ENCODE measurements around the gene LIG3. TPM values are rescaled to one million over a fixed set of nuclear protein-coding genes. Genes with fewer than 3 reads are reported as not detected.

LIG3 gene
- total and polyA plus RNA-seq, 2 of the 13 experiments (the other 11 are each of a cell fraction or from before 2014, with no cell fraction given), result 34.4 to 36.2 TPM

- TF ChIP-seq, protein P1, sequence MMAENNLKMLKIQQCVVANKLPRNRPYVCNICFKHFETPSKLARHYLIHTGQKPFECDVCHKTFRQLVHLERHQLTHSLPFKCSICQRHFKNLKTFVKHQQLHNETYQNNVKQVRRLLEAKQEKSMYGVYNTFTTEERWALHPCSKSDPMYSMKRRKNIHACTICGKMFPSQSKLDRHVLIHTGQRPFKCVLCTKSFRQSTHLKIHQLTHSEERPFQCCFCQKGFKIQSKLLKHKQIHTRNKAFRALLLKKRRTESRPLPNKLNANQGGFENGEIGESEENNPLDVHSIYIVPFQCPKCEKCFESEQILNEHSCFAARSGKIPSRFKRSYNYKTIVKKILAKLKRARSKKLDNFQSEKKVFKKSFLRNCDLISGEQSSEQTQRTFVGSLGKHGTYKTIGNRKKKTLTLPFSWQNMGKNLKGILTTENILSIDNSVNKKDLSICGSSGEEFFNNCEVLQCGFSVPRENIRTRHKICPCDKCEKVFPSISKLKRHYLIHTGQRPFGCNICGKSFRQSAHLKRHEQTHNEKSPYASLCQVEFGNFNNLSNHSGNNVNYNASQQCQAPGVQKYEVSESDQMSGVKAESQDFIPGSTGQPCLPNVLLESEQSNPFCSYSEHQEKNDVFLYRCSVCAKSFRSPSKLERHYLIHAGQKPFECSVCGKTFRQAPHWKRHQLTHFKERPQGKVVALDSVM (CRISPR knock-in tag; IDR thresholded peaks at IDR 0.05), result no peak
Measured at GRCh38 chr17:34997355-34997862, 17.1 kb downstream of the LIG3 start (continued).

DNA sequence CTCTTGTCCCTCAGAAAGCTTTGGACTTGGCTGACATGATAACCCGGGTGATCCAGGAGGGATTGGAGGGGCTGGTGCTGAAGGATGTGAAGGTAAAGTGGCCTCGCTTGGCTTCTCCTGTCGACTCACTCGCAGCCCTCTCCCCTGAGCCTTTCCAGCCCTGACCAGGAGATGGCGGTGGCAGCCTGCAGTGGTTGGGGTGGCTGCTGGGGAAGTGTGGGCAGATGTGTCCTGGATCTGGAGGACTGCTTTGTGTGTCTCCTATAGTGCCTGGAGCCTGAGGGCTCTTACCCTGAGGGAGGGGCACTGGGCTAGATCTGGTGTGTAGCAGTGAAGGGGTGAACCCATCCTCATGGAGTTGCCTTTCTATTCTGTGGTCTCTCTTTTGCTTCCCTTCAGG lies 17.9 kb downstream of the LIG3 start:
- CTCF ChIA-PET (ENCODE audit: low intra/inter-chr PET ratio, low total read pairs), result interaction anchor here (2.6 to 5.0 kb wide), 2 partner anchors 91 to 121 kb away, joined by 21 to 46 read pairs; partner anchors contain the start of gene RAD51D
- TF ChIP-seq ZNF264 (CRISPR knock-in tag; IDR thresholded peaks at IDR 0.05), result no peak
- TF ChIP-seq NCOA5 (CRISPR knock-in tag; IDR thresholded peaks at IDR 0.05), result no peak
- TF ChIP-seq, protein P2, sequence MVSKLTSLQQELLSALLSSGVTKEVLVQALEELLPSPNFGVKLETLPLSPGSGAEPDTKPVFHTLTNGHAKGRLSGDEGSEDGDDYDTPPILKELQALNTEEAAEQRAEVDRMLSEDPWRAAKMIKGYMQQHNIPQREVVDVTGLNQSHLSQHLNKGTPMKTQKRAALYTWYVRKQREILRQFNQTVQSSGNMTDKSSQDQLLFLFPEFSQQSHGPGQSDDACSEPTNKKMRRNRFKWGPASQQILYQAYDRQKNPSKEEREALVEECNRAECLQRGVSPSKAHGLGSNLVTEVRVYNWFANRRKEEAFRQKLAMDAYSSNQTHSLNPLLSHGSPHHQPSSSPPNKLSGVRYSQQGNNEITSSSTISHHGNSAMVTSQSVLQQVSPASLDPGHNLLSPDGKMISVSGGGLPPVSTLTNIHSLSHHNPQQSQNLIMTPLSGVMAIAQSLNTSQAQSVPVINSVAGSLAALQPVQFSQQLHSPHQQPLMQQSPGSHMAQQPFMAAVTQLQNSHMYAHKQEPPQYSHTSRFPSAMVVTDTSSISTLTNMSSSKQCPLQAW (CRISPR knock-in tag; IDR thresholded peaks at IDR 0.05), result no peak
- no peak for TF ChIP-seq ZNF615 (CRISPR knock-in tag; IDR thresholded peaks at IDR 0.05; ENCODE audit: borderline replicate concordance)
- peak; percentile 30; the same call in 1 of the 2 replicates for TF ChIP-seq SAP130 (CRISPR knock-in tag; IDR thresholded peaks at IDR 0.05; ENCODE audit: low read depth)
- TF ChIP-seq, protein P3, sequence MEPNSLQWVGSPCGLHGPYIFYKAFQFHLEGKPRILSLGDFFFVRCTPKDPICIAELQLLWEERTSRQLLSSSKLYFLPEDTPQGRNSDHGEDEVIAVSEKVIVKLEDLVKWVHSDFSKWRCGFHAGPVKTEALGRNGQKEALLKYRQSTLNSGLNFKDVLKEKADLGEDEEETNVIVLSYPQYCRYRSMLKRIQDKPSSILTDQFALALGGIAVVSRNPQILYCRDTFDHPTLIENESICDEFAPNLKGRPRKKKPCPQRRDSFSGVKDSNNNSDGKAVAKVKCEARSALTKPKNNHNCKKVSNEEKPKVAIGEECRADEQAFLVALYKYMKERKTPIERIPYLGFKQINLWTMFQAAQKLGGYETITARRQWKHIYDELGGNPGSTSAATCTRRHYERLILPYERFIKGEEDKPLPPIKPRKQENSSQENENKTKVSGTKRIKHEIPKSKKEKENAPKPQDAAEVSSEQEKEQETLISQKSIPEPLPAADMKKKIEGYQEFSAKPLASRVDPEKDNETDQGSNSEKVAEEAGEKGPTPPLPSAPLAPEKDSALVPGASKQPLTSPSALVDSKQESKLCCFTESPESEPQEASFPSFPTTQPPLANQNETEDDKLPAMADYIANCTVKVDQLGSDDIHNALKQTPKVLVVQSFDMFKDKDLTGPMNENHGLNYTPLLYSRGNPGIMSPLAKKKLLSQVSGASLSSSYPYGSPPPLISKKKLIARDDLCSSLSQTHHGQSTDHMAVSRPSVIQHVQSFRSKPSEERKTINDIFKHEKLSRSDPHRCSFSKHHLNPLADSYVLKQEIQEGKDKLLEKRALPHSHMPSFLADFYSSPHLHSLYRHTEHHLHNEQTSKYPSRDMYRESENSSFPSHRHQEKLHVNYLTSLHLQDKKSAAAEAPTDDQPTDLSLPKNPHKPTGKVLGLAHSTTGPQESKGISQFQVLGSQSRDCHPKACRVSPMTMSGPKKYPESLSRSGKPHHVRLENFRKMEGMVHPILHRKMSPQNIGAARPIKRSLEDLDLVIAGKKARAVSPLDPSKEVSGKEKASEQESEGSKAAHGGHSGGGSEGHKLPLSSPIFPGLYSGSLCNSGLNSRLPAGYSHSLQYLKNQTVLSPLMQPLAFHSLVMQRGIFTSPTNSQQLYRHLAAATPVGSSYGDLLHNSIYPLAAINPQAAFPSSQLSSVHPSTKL (CRISPR knock-in tag; IDR thresholded peaks at IDR 0.05), result no peak
- no peak for TF ChIP-seq ZBTB3 (CRISPR knock-in tag; IDR thresholded peaks at IDR 0.05; ENCODE audit: borderline replicate concordance, low read depth)
- TF ChIP-seq ZBTB38 (CRISPR knock-in tag; IDR thresholded peaks at IDR 0.05), result peak; percentile 30; the same call in 1 of the 2 replicates
- no peak for TF ChIP-seq ZNF761 (CRISPR knock-in tag; conservative IDR thresholded peaks at IDR 0.05)
- TF ChIP-seq, protein P4, sequence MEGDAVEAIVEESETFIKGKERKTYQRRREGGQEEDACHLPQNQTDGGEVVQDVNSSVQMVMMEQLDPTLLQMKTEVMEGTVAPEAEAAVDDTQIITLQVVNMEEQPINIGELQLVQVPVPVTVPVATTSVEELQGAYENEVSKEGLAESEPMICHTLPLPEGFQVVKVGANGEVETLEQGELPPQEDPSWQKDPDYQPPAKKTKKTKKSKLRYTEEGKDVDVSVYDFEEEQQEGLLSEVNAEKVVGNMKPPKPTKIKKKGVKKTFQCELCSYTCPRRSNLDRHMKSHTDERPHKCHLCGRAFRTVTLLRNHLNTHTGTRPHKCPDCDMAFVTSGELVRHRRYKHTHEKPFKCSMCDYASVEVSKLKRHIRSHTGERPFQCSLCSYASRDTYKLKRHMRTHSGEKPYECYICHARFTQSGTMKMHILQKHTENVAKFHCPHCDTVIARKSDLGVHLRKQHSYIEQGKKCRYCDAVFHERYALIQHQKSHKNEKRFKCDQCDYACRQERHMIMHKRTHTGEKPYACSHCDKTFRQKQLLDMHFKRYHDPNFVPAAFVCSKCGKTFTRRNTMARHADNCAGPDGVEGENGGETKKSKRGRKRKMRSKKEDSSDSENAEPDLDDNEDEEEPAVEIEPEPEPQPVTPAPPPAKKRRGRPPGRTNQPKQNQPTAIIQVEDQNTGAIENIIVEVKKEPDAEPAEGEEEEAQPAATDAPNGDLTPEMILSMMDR (CRISPR knock-in tag; IDR thresholded peaks at IDR 0.05), result peak; percentile 97

More for the DNA sequence above, 17.9 kb downstream of the LIG3 start:
- in situ Hi-C loops (cut with HindIII; ENCODE audit: extremely low pct_ligation_motif_present, low pct_unique_long_range_greater_than_20kb) (loop anchor here (5.0 kb wide), 1 partner anchor 124 kb away; the partner anchor contains the start of gene FNDC8), intact Hi-C loops (cut with micrococcal nuclease; ENCODE audit: unreplicated experiment) (loop anchor here (1.0 kb wide), 2 partner anchors 91 to 121 kb away; partner anchors contain the start of gene RAD51D)
- POLR2A ChIA-PET, result no interaction called here
- DNase-seq (ENCODE audit: low spot score) (peak; percentile 56), ATAC-seq (peak; percentile 87), FAIRE-seq (peak; percentile 70)
- H3K27me3 ChIP-seq (ENCODE audit: control insufficient read depth in 1 of 2, insufficient read depth in 2 of 2, low read length in 2 of 2), result no peaks in the 10 kb centered on the region
- 59% methylated on average over 5 of the region's 5 CpGs for WGBS (ENCODE audit: low lambda C conversion rate)
- H3K4me1 ChIP-seq (ENCODE audit: insufficient read depth, low read length), result no peaks in the 10 kb centered on the region
- no peak overlapping the region for H2AFZ ChIP-seq (ENCODE audit: low read length)
- no peaks in the 10 kb centered on the region for H4K20me1 ChIP-seq (ENCODE audit: insufficient read depth, low read length)
- no peak overlapping the region for H3K4me3 ChIP-seq (replicated peaks in 1 of 3; ENCODE audit: insufficient read depth in 1 of 3, low read depth in 2 of 3, low read length in 3 of 3)
- no peaks in the 10 kb centered on the region for H3K79me2 ChIP-seq (ENCODE audit: insufficient read depth, low read length)
- BruUV-seq (replicated peaks), result no TSS peak
- no peaks in the 10 kb centered on the region for H3K9me3 ChIP-seq (ENCODE audit: low read length)
- H3K27ac ChIP-seq (ENCODE audit: extremely low read length, insufficient read depth, low read length), result no peak overlapping the region
- H3K9ac ChIP-seq (ENCODE audit: insufficient read depth, low read depth, low read length), result no peak overlapping the region
- H3K36me3 ChIP-seq (replicated peaks in 1 of 2; ENCODE audit: control insufficient read depth in 1 of 2, insufficient read depth in 2 of 2, low read length in 2 of 2), result peaks cover 21 to 78% of the 10 kb centered on the region in 2 experiments
- no peak overlapping the region for H3K4me2 ChIP-seq (ENCODE audit: low read depth, low read length)

All from HepG2 (cell line).